GM10248 (cell line): ENCODE results near the gene CHRNB1.

Experiments used
- CTCF ChIA-PET: fragments of 300-600 bp; sonication (Branson Sonifier 250); formaldehyde crosslinking; extraction: SDS; loops from one replicate; lab custom pipeline; 2021; ENCODE audit warnings: antibody characterized with exemption; lab: Yijun Ruan, JAX
- POLR2A ChIA-PET: fragments of 350-650 bp; sonication (Branson Sonifier 250); formaldehyde crosslinking; extraction: SDS; loops from one replicate; lab custom pipeline; 2020; ENCODE audit warnings: antibody characterized with exemption; lab: Yijun Ruan, JAX
- DNase-seq: peaks from one replicate; pipeline ENCODE4 v3.0.0; 2012; ENCODE audit errors: extremely low spot score
- CTCF ChIP-seq: IDR thresholded peaks from 2 replicates; pipeline ENCODE4 v1.5.1; 2012; ENCODE audit warnings: mild to moderate bottlenecking, low read depth; ENCODE audit errors: extremely low read depth, missing control alignments, control extremely low read depth

Gene CHRNB1

GRCh38 chr17:7426896-7427489 lies 17.9 kb upstream of the CHRNB1 start:
- CTCF ChIA-PET = interaction anchor here (0.6 to 4.1 kb wide), 4 partner anchors 9 to 71 kb away, joined by 3 to 19 read pairs (median 3); partner anchors contain the start of genes TMEM102 and TMEM95
- no peak for DNase-seq
- no peak for TF ChIP-seq CTCF
- POLR2A ChIA-PET = no interaction called here

GRCh38 chr17:7427549-7427948 lies 17.3 kb upstream of the CHRNB1 start:
- TF ChIP-seq CTCF = no peak
- CTCF ChIA-PET = interaction anchor here (0.6 to 4.1 kb wide), 4 partner anchors 9 to 72 kb away, joined by 3 to 19 read pairs (median 3); partner anchors contain the start of genes TMEM102 and TMEM95
- POLR2A ChIA-PET = no interaction called here

GRCh38 chr17:7428557-7428956 lies 16.3 kb upstream of the CHRNB1 start, which contains the start of gene SPEM3:
Gene SPEM3 (plus strand): TSS chr17:7428857. CDS start chr17:7428903, 46 bp downstream.
- ChIA-PET CTCF (interaction anchor here (0.8 to 1.0 kb wide), 2 partner anchors 73 to 132 kb away, joined by 3 read pairs; no protein-coding TSS in a partner anchor), POLR2A (no interaction called here)
- no peak for TF ChIP-seq CTCF
- DNase-seq = no peak

More at GRCh38 chr17:7427549-7427948, 17.3 kb upstream of the CHRNB1 start:
- DNase-seq = no peak

GRCh38 chr17:7429722-7430121 lies 15.1 kb upstream of the CHRNB1 start:
- no peak for TF ChIP-seq CTCF
- ChIA-PET CTCF (no interaction called here), POLR2A (no interaction called here)
- DNase-seq = no peak

GRCh38 chr17:7431231-7431630 lies 13.6 kb upstream of the CHRNB1 start:
- no peak for TF ChIP-seq CTCF
- CTCF ChIA-PET = interaction anchor here (1.5 kb wide), 1 partner anchor 13 kb away, joined by 5 read pairs; no protein-coding TSS in a partner anchor
- POLR2A ChIA-PET = no interaction called here
- DNase-seq = no peak

- ChIA-PET POLR2A (interaction anchor here (0.5 to 0.6 kb wide), 2 partner anchors 9 to 41 kb away, joined by 3 read pairs; no protein-coding TSS in a partner anchor), CTCF (interaction anchor here (0.8 to 1.5 kb wide), 4 partner anchors 12 to 151 kb away, joined by 3 to 5 read pairs (median 3); partner anchors contain the start of genes SENP3, SLC2A4 and SPEM1)
- TF ChIP-seq CTCF = no peak
- DNase-seq = no peak
Observed at GRCh38 chr17:7432296-7432695, 12.6 kb upstream of the CHRNB1 start.
